Endodermal cell (in vitro differentiated cells): Measurements from ENCODE around the gene SLC22A3. TPM values are rescaled to one million over a fixed set of nuclear protein-coding genes. Genes with fewer than 3 reads are reported as not detected.

ENCODE experiments used
- DNase-seq: peaks from one replicate; pipeline ENCODE4 v3.0.0-alpha.2; 2017
- H3K27ac ChIP-seq: 2 replicates; pipeline ENCODE4 v1.5.1; 2013; ENCODE audit warnings: mild to moderate bottlenecking, low read depth, low read length, moderate library complexity
- H3K27me3 ChIP-seq: 2 replicates; pipeline ENCODE4 v1.6.1; 2013; ENCODE audit warnings: mild to moderate bottlenecking, low read length, moderate library complexity; ENCODE audit not compliant: insufficient read depth, control insufficient read depth, poor library complexity, severe bottlenecking
- H3K36me3 ChIP-seq: 2 replicates; pipeline ENCODE4 v1.7.0; 2013; ENCODE audit warnings: mild to moderate bottlenecking, low read length, moderate library complexity; ENCODE audit not compliant: control insufficient read depth, insufficient read depth
- H3K4me1 ChIP-seq: one replicate; pipeline ENCODE4 v1.7.0; 2013; ENCODE audit warnings: low read length; ENCODE audit not compliant: control insufficient read depth, insufficient read depth
- H3K4me3 ChIP-seq: 2 replicates; pipeline ENCODE4 v1.5.1; 2013; ENCODE audit warnings: mild to moderate bottlenecking, low read length, moderate library complexity
- H3K9ac ChIP-seq: 2 replicates; pipeline ENCODE4 v1.6.1; 2013; ENCODE audit warnings: mild to moderate bottlenecking, low read length, moderate library complexity; ENCODE audit not compliant: poor library complexity, severe bottlenecking; ENCODE audit errors: extremely low read depth
- H3K9me3 ChIP-seq: 2 replicates; pipeline ENCODE4 v1.6.1; 2013; ENCODE audit warnings: mild to moderate bottlenecking, low read length, moderate library complexity; ENCODE audit not compliant: control insufficient read depth
- H3K27ac Mint-ChIP-seq: 2 replicates; pipeline ENCODE4 v1.8.0; 2020; ENCODE audit warnings: mixed read lengths
- H3K27me3 Mint-ChIP-seq: 2 replicates; pipeline ENCODE4 v1.8.0; 2021; ENCODE audit warnings: mild to moderate bottlenecking, mixed read lengths; ENCODE audit not compliant: insufficient read depth
- H3K36me3 Mint-ChIP-seq: 2 replicates; pipeline ENCODE4 v1.8.0; 2020; ENCODE audit warnings: low read depth, mixed read lengths
- H3K4me1 Mint-ChIP-seq: 2 replicates; pipeline ENCODE4 v1.8.0; 2020; ENCODE audit warnings: mixed read lengths
- H3K4me3 Mint-ChIP-seq: 2 replicates; pipeline ENCODE4 v1.8.0; 2020; ENCODE audit warnings: mild to moderate bottlenecking, moderate library complexity, mixed read lengths
- H3K9me3 Mint-ChIP-seq: 2 replicates; pipeline ENCODE4 v1.8.0; 2020; ENCODE audit warnings: mild to moderate bottlenecking, mixed read lengths
- WGBS, 2 experiments: methylation state at CpG; one replicate each; pipeline versions ENCODE4 v1.1.5 to v1.1.7; 2013; ENCODE audit warnings: missing lambda C conversion rate in 2 of 2, mixed read lengths in 1 of 2; ENCODE audit not compliant: insufficient coverage in 1 of 2, insufficient read length in 1 of 2; 5-methylcytosine and 5-hydroxymethylcytosine counted together
- total RNA-seq, 2 donors: library from RNA; stranded (reverse); fragmentation: NEBNext Ultra II Directional in 1 of 2; extraction: Animal tissue kit (Norgen Biotek cat#: 25700) in 1 of 2; gene quantifications; 2 replicates in 1 of 2; 3 replicates in 1 of 2; pipeline ENCODE4 v1.2.1, GENCODE V29; 2021
- TF ChIP-seq, protein P1 (sequence below): fragments of 200-600 bp; sonication (generic); conservative IDR thresholded peaks from 2 replicates; pipeline ENCODE4 v1.5.0; 2021; ENCODE audit warnings: antibody characterized with exemption, mild to moderate bottlenecking

Gene SLC22A3
- total RNA-seq, 2 donors from 2014 or later, result 3.1 to 7.4 TPM

DNA sequence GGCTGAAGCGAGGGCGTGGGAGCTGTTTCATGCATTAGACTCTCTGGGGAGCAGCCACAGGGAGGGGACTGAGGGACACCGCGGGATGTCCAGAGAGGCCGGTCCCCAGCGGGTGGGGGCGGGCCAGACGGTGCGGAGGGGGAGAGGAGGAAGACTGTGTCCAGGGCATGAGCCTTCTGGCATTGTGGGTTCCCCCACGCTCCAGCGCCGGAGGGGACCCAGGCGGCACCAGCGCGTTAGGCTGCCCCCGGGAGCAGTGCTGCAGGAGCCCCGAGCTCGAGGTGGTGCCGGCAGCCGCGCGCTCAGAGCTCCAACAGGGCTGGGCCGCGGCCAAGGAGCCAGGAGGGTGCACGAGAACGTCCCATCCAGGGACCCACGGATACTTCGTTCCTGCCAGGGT, 14.4 kb downstream of the SLC22A3 start:
- no peak for DNase-seq
- WGBS, 2 experiments, result 94 to 96% methylated on average over 21 to 28 of the region's 28 CpGs

DNA sequence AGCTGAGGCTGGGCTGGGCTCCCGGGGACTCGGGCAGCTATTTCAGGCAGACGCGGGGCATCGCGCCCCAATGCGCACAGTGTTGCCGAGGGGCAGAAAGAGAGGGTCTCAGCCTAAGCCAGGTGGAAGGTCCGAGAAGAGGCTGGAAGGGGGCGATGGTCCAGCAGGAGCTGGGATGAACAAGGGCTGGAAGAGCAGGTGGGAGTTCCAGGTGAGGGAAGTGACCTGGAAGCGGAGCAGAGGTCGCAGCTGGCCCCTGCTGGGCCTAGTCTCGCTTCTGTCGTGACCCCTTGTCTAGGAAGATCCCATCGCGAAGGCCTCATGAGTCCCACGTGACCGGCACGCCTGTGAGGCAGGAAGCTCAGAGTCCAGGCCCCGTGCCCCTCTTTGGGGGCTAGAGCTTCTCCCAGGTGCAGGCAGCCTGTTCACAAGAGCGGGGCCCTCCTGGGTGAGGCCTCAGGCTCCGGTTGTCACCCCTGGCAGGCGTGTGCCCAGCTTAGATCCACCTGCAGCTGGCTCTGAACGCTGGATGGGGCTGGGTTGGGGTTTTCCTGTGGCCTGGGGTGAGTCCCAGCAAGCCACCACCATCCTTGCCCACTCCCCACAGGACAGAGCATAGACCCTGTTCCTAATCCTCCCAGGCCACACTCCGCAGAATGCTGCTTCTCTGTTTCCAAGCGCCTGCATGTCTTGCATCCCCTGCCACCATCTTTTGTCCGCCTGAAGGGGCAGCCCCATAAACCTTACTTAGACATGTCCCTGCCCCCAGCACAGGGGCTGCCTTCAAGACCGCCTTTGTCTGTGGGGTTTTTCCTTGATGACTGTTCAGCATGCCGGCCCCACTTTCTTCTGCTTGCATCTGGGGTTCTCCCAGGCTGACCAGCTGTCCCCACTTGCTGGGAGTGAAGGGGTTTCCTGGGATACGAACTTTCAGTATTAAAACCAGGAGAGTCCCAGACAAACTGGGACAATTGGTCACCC, 15.1 kb downstream of the SLC22A3 start:
- 94 to 95% methylated on average over 22 to 30 of the region's 30 CpGs for WGBS, 2 experiments
- no peak for DNase-seq
- H3K4me3 ChIP-seq, result no peak overlapping the region

More for the DNA sequence above, 14.4 kb downstream of the SLC22A3 start:
- Mint-ChIP-seq H3K27me3 (peaks cover 1% of the 10 kb centered on the region), H3K9me3 (no peaks in the 10 kb centered on the region), H3K4me3 (no peak overlapping the region), H3K27ac (no peak overlapping the region), H3K4me1 (peaks cover 1% of the 10 kb centered on the region), H3K36me3 (no peaks in the 10 kb centered on the region)
- no peak overlapping the region for H3K9ac ChIP-seq
- H3K36me3 ChIP-seq, result no peaks in the 10 kb centered on the region
- peaks cover 6% of the 10 kb centered on the region for H3K9me3 ChIP-seq
- TF ChIP-seq, protein P1, sequence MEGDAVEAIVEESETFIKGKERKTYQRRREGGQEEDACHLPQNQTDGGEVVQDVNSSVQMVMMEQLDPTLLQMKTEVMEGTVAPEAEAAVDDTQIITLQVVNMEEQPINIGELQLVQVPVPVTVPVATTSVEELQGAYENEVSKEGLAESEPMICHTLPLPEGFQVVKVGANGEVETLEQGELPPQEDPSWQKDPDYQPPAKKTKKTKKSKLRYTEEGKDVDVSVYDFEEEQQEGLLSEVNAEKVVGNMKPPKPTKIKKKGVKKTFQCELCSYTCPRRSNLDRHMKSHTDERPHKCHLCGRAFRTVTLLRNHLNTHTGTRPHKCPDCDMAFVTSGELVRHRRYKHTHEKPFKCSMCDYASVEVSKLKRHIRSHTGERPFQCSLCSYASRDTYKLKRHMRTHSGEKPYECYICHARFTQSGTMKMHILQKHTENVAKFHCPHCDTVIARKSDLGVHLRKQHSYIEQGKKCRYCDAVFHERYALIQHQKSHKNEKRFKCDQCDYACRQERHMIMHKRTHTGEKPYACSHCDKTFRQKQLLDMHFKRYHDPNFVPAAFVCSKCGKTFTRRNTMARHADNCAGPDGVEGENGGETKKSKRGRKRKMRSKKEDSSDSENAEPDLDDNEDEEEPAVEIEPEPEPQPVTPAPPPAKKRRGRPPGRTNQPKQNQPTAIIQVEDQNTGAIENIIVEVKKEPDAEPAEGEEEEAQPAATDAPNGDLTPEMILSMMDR, result no peak
- no peaks in the 10 kb centered on the region for H3K4me1 ChIP-seq
- H3K27ac ChIP-seq, result no peak overlapping the region
- H3K4me3 ChIP-seq, result no peak overlapping the region
- H3K27me3 ChIP-seq, result no peaks in the 10 kb centered on the region

DNA sequence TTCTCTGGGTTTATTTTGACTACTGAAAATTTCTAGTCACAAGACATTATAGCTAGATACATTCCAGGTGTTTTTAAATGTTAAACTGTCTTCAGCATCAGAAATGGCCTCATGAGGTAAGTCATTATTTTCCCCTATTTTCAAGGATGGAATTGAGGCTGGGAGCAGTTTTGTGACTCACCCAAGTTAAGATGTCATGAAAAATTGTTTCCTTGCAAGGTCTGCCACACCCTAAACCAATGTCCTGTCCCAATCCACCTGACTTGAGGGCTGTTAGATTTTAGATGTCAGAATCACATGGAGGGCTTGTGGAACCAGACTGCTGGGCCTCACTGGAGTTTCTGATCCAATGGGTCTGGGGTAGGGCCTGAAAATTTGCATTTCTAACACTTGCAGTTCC, 16.9 kb downstream of the SLC22A3 start:
- peaks cover 1% of the 10 kb centered on the region for H3K27me3 Mint-ChIP-seq
- H3K4me1 Mint-ChIP-seq, result peaks cover 1% of the 10 kb centered on the region
- TF ChIP-seq, protein P1, result no peak

More for the DNA sequence above, 15.1 kb downstream of the SLC22A3 start:
- TF ChIP-seq, protein P1, result no peak
- H3K4me1 Mint-ChIP-seq, result peaks cover 1% of the 10 kb centered on the region
- no peaks in the 10 kb centered on the region for H3K4me1 ChIP-seq
- H3K27me3 ChIP-seq, result no peaks in the 10 kb centered on the region
- no peak overlapping the region for H3K27ac Mint-ChIP-seq
- peaks cover 6% of the 10 kb centered on the region for H3K9me3 ChIP-seq
- H3K27ac ChIP-seq, result no peak overlapping the region
- H3K36me3 Mint-ChIP-seq, result no peaks in the 10 kb centered on the region
- peaks cover 1% of the 10 kb centered on the region for H3K27me3 Mint-ChIP-seq
- H3K9me3 Mint-ChIP-seq, result no peaks in the 10 kb centered on the region
- H3K9ac ChIP-seq, result no peak overlapping the region
- no peaks in the 10 kb centered on the region for H3K36me3 ChIP-seq
- H3K4me3 Mint-ChIP-seq, result no peak overlapping the region

More for the DNA sequence above, 16.9 kb downstream of the SLC22A3 start:
- Mint-ChIP-seq H3K36me3 (no peaks in the 10 kb centered on the region), H3K9me3 (no peaks in the 10 kb centered on the region), H3K4me3 (no peak overlapping the region), H3K27ac (no peak overlapping the region)
- Histone ChIP-seq H3K4me3 (no peak overlapping the region), H3K27ac (no peak overlapping the region), H3K9me3 (peaks cover 6% of the 10 kb centered on the region), H3K4me1 (no peaks in the 10 kb centered on the region), H3K27me3 (no peaks in the 10 kb centered on the region), H3K36me3 (no peaks in the 10 kb centered on the region), H3K9ac (no peak overlapping the region)
- DNase-seq, result no peak
